Mucosa of descending colon (tissue), 3 donors: ENCODE data around the gene FAM13C. TPM values are rescaled to one million over a fixed set of nuclear protein-coding genes. Genes with fewer than 3 reads are reported as not detected.

Source experiments
- ATAC-seq: fragments of 200-7000 bp; cut with Tn5 transposase; one replicate; pipeline ENCODE4 v1.9.1; 2020; ENCODE audit warnings: mild to moderate bottlenecking, moderate library complexity
- DNase-seq, 3 donors: peaks; one replicate each; pipeline ENCODE4 v3.0.0-alpha.2; 2020
- H3K36me3 ChIP-seq: fragments of 200-600 bp; one replicate; pipeline ENCODE4 v1.8.0; 2021; ENCODE audit warnings: low read depth, mild to moderate bottlenecking
- H3K4me1 ChIP-seq: fragments of 200-600 bp; one replicate; pipeline ENCODE4 v1.8.0; 2021; ENCODE audit warnings: low read depth, mild to moderate bottlenecking
- H3K4me3 ChIP-seq: fragments of 200-600 bp; one replicate; pipeline ENCODE4 v1.8.0; 2021; ENCODE audit warnings: mild to moderate bottlenecking
- H3K9me3 ChIP-seq: fragments of 200-600 bp; one replicate; pipeline ENCODE4 v1.8.0; 2021; ENCODE audit warnings: mild to moderate bottlenecking
- CTCF ChIP-seq: fragments of 200-600 bp; IDR thresholded peaks from one replicate; pipeline ENCODE4 v1.8.0; 2022; ENCODE audit warnings: antibody characterized with exemption, mild to moderate bottlenecking
- intact Hi-C, 2 donors: fragments of 100-400 bp; cut with DNase I in 1 of 2; cut with micrococcal nuclease in 1 of 2; formaldehyde crosslinking; loops; one replicate each; pipeline versions ENCODE4 v1.11.0 to v1.11.1; 2022; cut with DNase I, micrococcal nuclease
- total RNA-seq, 3 donors: library from RNA; stranded (reverse); fragmentation: NEBNext Ultra II Directional in 2 of 3; extraction: Animal tissue kit (Norgen Biotek cat#: 25700) in 2 of 3; gene quantifications; one replicate each; pipeline versions ENCODE4 v1.2.1 to v1.2.4, GENCODE V29; 2021 to 2023
- donor health status: DM: no; HTN: no; CAD: no; lungs with moderate emphysema.
- donor health status: DM: no; HTN: no; CAD: no.
- donor health status: DM: no; HTN: yes; CAD: no.

FAM13C gene
- total RNA-seq, 3 donors from 2014 or later: 4.2 to 18.8 (median 6.5) TPM

- H3K36me3 ChIP-seq: no peaks in the 10 kb centered on the region
- ATAC-seq: no peak
- no peaks in the 10 kb centered on the region for H3K9me3 ChIP-seq
- no peak for DNase-seq
- peaks cover 5% of the 10 kb centered on the region for H3K4me1 ChIP-seq
- no peak for TF ChIP-seq CTCF
- intact Hi-C loops: no loop called here
- no peak overlapping the region for H3K4me3 ChIP-seq
These were observed 1.5 kb downstream of the FAM13C start for GRCh38 chr10:59360605-59361405.

GRCh38 chr10:59358576-59358975, 3.8 kb downstream of the FAM13C start:
- intact Hi-C loops: no loop called here
- TF ChIP-seq CTCF: no peak
- Histone ChIP-seq H3K4me3 (no peak overlapping the region), H3K4me1 (peaks cover 5% of the 10 kb centered on the region), H3K36me3 (no peaks in the 10 kb centered on the region), H3K9me3 (no peaks in the 10 kb centered on the region)
- ATAC-seq (no peak), DNase-seq (no peak)

GRCh38 chr10:59354434-59354833, 7.9 kb downstream of the FAM13C start:
- no peak overlapping the region for H3K4me3 ChIP-seq
- intact Hi-C loops: no loop called here
- no peak for ATAC-seq
- no peaks in the 10 kb centered on the region for H3K9me3 ChIP-seq
- H3K36me3 ChIP-seq: no peaks in the 10 kb centered on the region
- no peak for DNase-seq
- no peaks in the 10 kb centered on the region for H3K4me1 ChIP-seq
- TF ChIP-seq CTCF: no peak

- TF ChIP-seq CTCF: no peak
- H3K36me3 ChIP-seq: no peaks in the 10 kb centered on the region
- H3K4me3 ChIP-seq: no peak overlapping the region
- intact Hi-C loops: no loop called here
- ATAC-seq: no peak
- DNase-seq: no peak
- no peaks in the 10 kb centered on the region for H3K4me1 ChIP-seq
- H3K9me3 ChIP-seq: no peaks in the 10 kb centered on the region
These were observed 11.8 kb downstream of the FAM13C start for GRCh38 chr10:59350558-59350957.

GRCh38 chr10:59346321-59346720, 16.0 kb downstream of the FAM13C start:
- no peak for TF ChIP-seq CTCF
- no peaks in the 10 kb centered on the region for H3K9me3 ChIP-seq
- intact Hi-C loops: no loop called here
- no peak overlapping the region for H3K4me3 ChIP-seq
- no peaks in the 10 kb centered on the region for H3K36me3 ChIP-seq
- DNase-seq (no peak), ATAC-seq (no peak)
- no peaks in the 10 kb centered on the region for H3K4me1 ChIP-seq

- Histone ChIP-seq H3K4me3 (no peak overlapping the region), H3K4me1 (no peaks in the 10 kb centered on the region), H3K9me3 (no peaks in the 10 kb centered on the region), H3K36me3 (no peaks in the 10 kb centered on the region)
- TF ChIP-seq CTCF: no peak
- ATAC-seq: no peak
- no peak for DNase-seq
- intact Hi-C loops: no loop called here
These were observed 19.6 kb downstream of the FAM13C start for GRCh38 chr10:59342723-59343122.
